Natural killer cell (primary cell): Measurements from ENCODE around the gene DNAJC22. TPM values are rescaled to one million over a fixed set of nuclear protein-coding genes. Genes with fewer than 3 reads are reported as not detected.
"Not testable (repeated sequence)": the region's sequence is repeated elsewhere in the genome, so short reads cannot be mapped to it uniquely, and the experiment has no call there.

Experiments
- ATAC-seq, 3 donors: fragments of 150-1000 bp in 2 of 3; fragments of 200-7000 bp in 1 of 3; cut with Tn5 transposase; 1 replicate in 1 of 3; 2 replicates in 2 of 3; pipeline ENCODE4 v1.10.0; 2021; ENCODE audit warnings: mild to moderate bottlenecking in 2 of 3, moderate library complexity in 2 of 3
- DNase-seq, 2 donors: peaks; one replicate each; pipeline versions ENCODE4 v3.0.0 to v3.0.0-alpha.2; 2013 to 2021; ENCODE audit warnings: mixed read lengths in 1 of 2
- H3K27ac ChIP-seq: one replicate; pipeline ENCODE4 v1.5.1; 2013; ENCODE audit warnings: mild to moderate bottlenecking, low read length
- H3K27me3 ChIP-seq: one replicate; pipeline ENCODE4 v1.6.1; 2013; ENCODE audit warnings: low read length; ENCODE audit not compliant: control insufficient read depth, insufficient read depth
- H3K36me3 ChIP-seq: one replicate; pipeline ENCODE4 v1.6.1; 2013; ENCODE audit warnings: low read length; ENCODE audit not compliant: control insufficient read depth, insufficient read depth
- H3K4me1 ChIP-seq: one replicate; pipeline ENCODE4 v1.6.1; 2013; ENCODE audit warnings: low read length; ENCODE audit not compliant: control insufficient read depth, insufficient read depth
- H3K4me3 ChIP-seq: one replicate; pipeline ENCODE4 v1.5.1; 2013; ENCODE audit warnings: low read length
- H3K9me3 ChIP-seq: one replicate; pipeline ENCODE4 v1.6.1; 2013; ENCODE audit warnings: low read length; ENCODE audit not compliant: control insufficient read depth, insufficient read depth
- H3K27ac Mint-ChIP-seq, 2 donors: one replicate each; pipeline ENCODE4 v1.8.0; 2022; ENCODE audit warnings: mild to moderate bottlenecking in 2 of 2, mixed read lengths in 2 of 2, moderate library complexity in 1 of 2
- H3K27me3 Mint-ChIP-seq, 2 donors: one replicate each; pipeline ENCODE4 v1.8.0; 2022; ENCODE audit warnings: low read depth in 2 of 2, mixed read lengths in 2 of 2
- H3K36me3 Mint-ChIP-seq: one replicate; pipeline ENCODE4 v1.8.0; 2022; ENCODE audit warnings: mixed read lengths
- H3K4me1 Mint-ChIP-seq, 2 donors: one replicate each; pipeline ENCODE4 v1.8.0; 2022; ENCODE audit warnings: mixed read lengths in 2 of 2
- H3K4me3 Mint-ChIP-seq: one replicate; pipeline ENCODE4 v1.8.0; 2022; ENCODE audit warnings: mild to moderate bottlenecking, moderate library complexity, mixed read lengths
- H3K9me3 Mint-ChIP-seq, 2 donors: one replicate each; pipeline ENCODE4 v1.8.0; 2022; ENCODE audit warnings: mixed read lengths in 2 of 2
- WGBS: methylation state at CpG from one replicate; pipeline ENCODE4 v1.1.7; 2013; ENCODE audit warnings: missing lambda C conversion rate; ENCODE audit not compliant: insufficient coverage; 5-methylcytosine and 5-hydroxymethylcytosine counted together
- intact Hi-C: fragments of 100-400 bp; cut with micrococcal nuclease; formaldehyde crosslinking; loops from one replicate; pipeline ENCODE4 v1.14.2; 2022
- total RNA-seq, 4 donors: library from RNA; stranded (reverse); fragments of 120-200 nt in 1 of 4; gene quantifications; one replicate each; pipeline versions ENCODE4 v1.2.3 to v1.2.4, GENCODE V29; 2013 to 2022
- TF ChIP-seq, protein P1 (sequence below): fragments of 200-600 bp; IDR thresholded peaks from one replicate; pipeline ENCODE4 v1.8.0; 2022; ENCODE audit warnings: antibody characterized with exemption

DNAJC22 gene
- total RNA-seq, 3 donors from 2014 or later (not counting 1 experiment from before 2014, with no cell fraction given): not detected

DNA sequence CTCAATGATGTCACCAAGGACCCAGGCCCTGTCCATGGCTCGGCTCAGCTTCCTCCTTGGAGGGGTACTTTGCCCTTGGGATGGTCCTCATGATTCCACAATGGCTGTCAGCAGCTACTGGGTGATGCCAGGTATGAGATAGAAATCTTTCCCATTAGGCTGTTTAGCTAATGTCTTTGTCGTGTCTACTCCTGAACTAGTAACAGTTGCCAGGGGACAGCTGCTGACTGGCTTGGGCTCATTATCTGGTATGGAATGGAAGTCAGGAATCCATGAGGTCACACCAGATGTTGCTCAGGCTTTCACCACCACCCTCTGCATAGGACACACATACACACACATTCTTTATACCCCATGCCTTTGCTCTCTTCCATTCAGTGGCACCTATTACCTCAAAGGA lies 42.5 kb upstream of the DNAJC22 start:
- 91% methylated on average over 2 of the region's 2 CpGs for WGBS
- H3K27me3 Mint-ChIP-seq: peaks cover 39 to 55% of the 10 kb centered on the region in 2 donors
- peaks cover 4% of the 10 kb centered on the region for H3K27me3 ChIP-seq
- no peak overlapping the region for H3K4me3 Mint-ChIP-seq
- no peaks in the 10 kb centered on the region for H3K36me3 ChIP-seq
- no peak overlapping the region for H3K4me3 ChIP-seq
- TF ChIP-seq, protein P1, sequence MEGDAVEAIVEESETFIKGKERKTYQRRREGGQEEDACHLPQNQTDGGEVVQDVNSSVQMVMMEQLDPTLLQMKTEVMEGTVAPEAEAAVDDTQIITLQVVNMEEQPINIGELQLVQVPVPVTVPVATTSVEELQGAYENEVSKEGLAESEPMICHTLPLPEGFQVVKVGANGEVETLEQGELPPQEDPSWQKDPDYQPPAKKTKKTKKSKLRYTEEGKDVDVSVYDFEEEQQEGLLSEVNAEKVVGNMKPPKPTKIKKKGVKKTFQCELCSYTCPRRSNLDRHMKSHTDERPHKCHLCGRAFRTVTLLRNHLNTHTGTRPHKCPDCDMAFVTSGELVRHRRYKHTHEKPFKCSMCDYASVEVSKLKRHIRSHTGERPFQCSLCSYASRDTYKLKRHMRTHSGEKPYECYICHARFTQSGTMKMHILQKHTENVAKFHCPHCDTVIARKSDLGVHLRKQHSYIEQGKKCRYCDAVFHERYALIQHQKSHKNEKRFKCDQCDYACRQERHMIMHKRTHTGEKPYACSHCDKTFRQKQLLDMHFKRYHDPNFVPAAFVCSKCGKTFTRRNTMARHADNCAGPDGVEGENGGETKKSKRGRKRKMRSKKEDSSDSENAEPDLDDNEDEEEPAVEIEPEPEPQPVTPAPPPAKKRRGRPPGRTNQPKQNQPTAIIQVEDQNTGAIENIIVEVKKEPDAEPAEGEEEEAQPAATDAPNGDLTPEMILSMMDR: no peak
- H3K9me3 Mint-ChIP-seq: no peaks in the 10 kb centered on the region
- ATAC-seq: no peak
- no peak overlapping the region for H3K27ac ChIP-seq
- H3K27ac Mint-ChIP-seq: no peak overlapping the region
- intact Hi-C loops: no loop called here
- no peaks in the 10 kb centered on the region for H3K4me1 ChIP-seq
- peaks cover 0 to 5% of the 10 kb centered on the region in 2 donors for H3K4me1 Mint-ChIP-seq
- DNase-seq: no peak
- no peaks in the 10 kb centered on the region for H3K36me3 Mint-ChIP-seq
- no peaks in the 10 kb centered on the region for H3K9me3 ChIP-seq

DNA sequence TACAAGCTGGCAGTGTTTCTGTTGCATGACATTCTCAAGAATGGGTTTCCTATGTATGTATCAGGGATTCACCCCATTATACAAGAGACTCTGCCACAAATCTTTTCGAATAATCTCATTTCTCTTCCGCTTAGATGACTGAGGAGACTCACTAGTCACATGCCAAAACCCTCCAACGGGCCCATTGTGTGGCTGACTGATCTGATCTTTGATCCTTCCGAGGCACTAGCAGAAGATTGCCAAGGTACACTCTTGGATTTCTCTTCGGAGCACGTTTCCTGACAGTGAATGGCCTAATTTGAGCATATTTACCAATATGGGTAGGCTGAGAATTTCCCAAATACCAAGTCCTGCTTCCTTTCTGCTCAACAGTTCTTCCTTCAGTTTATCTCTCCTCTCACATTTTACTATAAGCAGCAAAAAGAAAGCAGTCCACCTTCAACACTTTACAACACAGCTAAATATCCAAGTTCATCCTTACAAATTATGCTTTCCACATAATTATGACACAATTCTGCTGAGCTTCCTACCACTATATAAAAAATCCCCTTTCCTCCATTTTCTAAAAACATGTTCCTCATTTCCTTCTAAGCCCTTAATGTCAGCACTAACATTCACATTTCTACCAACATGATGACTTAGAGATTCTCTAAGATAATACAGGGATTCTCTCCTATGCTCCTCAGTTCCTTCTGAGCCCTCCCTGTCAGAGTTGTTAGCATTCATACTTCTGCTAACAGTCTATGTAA lies 40.8 kb upstream of the DNAJC22 start:
- H3K27me3 Mint-ChIP-seq: peaks cover 36 to 56% of the 10 kb centered on the region in 2 donors
- H3K27ac ChIP-seq: no peak overlapping the region
- H3K36me3 ChIP-seq: no peaks in the 10 kb centered on the region
- 88% methylated on average over 6 of the region's 6 CpGs for WGBS
- H3K4me3 ChIP-seq: no peak overlapping the region
- DNase-seq: no peak
- no peaks in the 10 kb centered on the region for H3K4me1 ChIP-seq
- peaks cover 4% of the 10 kb centered on the region for H3K27me3 ChIP-seq
- peaks cover 0 to 5% of the 10 kb centered on the region in 2 donors for H3K4me1 Mint-ChIP-seq
- intact Hi-C loops: no loop called here
- H3K36me3 Mint-ChIP-seq: no peaks in the 10 kb centered on the region
- ATAC-seq: no peak
- TF ChIP-seq, protein P1: no peak
- H3K9me3 Mint-ChIP-seq: no peaks in the 10 kb centered on the region
- H3K9me3 ChIP-seq: no peaks in the 10 kb centered on the region
- H3K27ac Mint-ChIP-seq: no peak overlapping the region
- no peak overlapping the region for H3K4me3 Mint-ChIP-seq

DNA sequence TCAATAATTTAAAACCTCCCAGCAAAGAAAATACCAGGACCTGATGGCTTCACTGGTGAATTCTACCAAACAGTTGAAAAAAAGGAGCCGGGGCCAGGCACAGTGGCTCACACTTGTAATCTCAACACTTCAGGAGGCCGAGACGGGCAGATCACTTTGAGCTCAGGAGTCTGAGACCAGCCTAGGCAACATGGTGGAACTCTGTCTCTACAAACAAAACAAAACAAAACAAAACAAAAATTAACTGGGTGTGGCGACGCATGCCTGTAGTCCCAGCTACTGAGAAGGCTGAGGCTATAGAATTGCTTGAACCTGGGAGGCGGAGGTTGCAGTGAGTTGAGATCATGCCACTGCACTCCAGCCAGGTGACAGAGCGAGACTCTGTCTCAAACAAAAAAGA lies 37.3 kb upstream of the DNAJC22 start:
- TF ChIP-seq, protein P1: no peak
- DNase-seq: no peak
- Mint-ChIP-seq H3K9me3 (no peaks in the 10 kb centered on the region), H3K36me3 (no peaks in the 10 kb centered on the region), H3K4me3 (no peak overlapping the region), H3K27ac (no peak overlapping the region), H3K4me1 (no peaks in the 10 kb centered on the region), H3K27me3 (peaks cover 20 to 32% of the 10 kb centered on the region in 2 donors)
- 86% methylated on average over 7 of the region's 7 CpGs for WGBS
- Histone ChIP-seq H3K27me3 (peaks cover 3% of the 10 kb centered on the region), H3K4me1 (no peaks in the 10 kb centered on the region), H3K9me3 (no peaks in the 10 kb centered on the region), H3K36me3 (no peaks in the 10 kb centered on the region), H3K27ac (no peak overlapping the region), H3K4me3 (no peak overlapping the region)
- ATAC-seq: no peak
- intact Hi-C loops: no loop called here

DNA sequence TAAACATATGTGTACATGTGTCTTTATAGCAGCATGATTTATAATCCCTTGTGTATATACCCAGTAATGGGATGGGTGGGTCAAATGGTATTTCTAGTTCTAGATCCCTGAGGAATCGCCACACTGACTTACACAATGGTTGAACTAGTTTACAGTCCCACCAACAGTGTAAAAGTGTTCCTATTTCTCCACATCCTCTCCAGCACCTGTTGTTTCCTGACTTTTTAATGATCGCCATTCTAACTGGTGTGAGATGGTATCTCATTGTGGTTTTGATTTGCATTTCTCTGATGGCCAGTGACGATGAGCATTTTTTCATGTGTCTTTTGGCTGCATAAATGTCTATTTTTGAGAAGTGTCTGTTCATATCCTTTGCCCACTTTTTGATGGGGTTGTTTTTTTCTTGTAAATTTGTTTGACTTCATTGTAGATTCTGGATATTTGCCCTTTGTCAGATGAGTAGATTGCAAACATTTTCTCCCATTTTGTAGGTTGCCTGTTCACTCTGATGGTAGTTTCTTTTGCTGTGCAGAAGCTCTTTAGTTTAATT lies 36.2 kb upstream of the DNAJC22 start:
- intact Hi-C loops, H3K27ac Mint-ChIP-seq, H3K4me1 Mint-ChIP-seq, H3K36me3 Mint-ChIP-seq, H3K4me3 Mint-ChIP-seq, ATAC-seq, H3K27ac ChIP-seq, H3K4me1 ChIP-seq, H3K27me3 ChIP-seq, H3K36me3 ChIP-seq, H3K9me3 Mint-ChIP-seq, H3K9me3 ChIP-seq, DNase-seq, H3K4me3 ChIP-seq: not testable (repeated sequence)
- WGBS: no CpG with 5 or more reads among the region's 3 CpGs
- H3K27me3 Mint-ChIP-seq: peaks cover 19 to 22% of the 10 kb centered on the region in 2 donors
